EH (cell line): ENCODE results near the gene WASF1.
"Not testable (repeated sequence)": the region's sequence is repeated elsewhere in the genome, so short reads cannot be mapped to it uniquely, and the experiment has no call there.

Source experiments
- DNase-seq: peaks from one replicate; pipeline ENCODE4 v3.0.0-alpha.2; 2015; ENCODE audit warnings: low read depth

WASF1 gene

DNA sequence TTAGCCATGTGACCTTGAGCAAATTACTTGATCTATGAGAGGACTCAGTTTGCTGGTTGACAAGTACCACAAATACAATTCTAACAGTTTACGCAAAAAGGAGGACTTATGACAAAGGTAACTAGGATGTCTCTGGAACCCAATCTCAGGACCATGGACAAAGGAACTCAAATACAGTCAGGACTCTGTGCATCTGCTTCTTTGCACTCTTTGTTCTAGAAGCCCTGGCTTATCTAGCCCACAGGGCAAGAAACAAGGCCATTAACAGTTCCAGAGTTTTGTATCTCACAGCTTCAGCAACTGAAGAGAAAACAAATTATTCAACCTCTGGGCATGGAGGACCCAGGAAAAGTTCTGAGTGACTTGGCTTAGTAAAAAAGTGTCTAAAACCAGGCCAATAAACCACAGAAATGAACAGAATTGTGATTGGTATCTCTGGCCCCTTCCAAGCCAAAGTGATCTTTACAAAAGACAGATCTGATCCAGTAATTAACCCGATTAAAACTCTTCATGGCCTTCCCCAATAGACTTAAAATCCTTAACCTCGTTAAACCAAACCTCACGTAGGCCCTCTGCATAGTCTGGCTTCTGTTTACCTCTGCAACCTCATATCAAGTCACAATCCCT lies 5.9 kb downstream of the WASF1 start:
- peak; percentile 10 for DNase-seq

DNA sequence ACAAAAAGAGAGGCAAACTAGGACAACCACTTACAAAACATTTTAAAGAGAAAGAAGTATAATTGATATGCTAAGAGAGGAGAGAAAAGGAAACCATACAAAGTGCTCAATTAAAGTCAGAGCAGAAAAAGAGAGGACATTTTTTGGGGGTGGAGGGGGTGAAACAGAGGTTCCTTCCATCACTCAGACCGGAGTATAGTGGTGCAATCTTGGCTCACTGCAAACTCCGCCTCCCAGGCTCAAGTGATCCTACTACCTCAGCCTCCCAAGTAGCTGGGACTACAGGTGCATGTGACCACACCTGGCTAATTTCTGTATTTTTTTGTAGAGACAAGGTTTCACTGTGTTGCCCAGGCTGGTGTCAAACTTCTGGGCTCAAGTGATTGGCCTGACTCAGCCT lies 9.4 kb downstream of the WASF1 start:
- no peak for DNase-seq

DNA sequence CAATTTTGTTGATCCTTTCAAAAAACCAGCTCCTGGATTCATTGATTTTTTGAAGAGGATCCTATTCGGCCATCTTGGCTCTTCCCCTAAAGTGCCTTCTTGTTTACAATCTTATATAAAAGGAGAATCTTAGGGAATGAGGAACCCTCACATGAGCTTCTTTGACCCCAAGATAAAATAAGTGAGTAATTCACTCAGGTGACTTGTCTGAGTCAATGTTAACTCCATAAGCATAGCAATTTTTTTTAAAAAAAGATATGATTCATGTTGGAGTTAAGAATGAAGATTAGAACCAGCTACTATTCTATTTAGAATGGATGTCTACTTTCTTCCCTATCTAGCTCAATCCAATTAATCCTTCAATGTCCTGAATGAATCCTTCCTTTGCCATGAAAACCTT lies 21.0 kb downstream of the WASF1 start:
- no peak for DNase-seq

DNA sequence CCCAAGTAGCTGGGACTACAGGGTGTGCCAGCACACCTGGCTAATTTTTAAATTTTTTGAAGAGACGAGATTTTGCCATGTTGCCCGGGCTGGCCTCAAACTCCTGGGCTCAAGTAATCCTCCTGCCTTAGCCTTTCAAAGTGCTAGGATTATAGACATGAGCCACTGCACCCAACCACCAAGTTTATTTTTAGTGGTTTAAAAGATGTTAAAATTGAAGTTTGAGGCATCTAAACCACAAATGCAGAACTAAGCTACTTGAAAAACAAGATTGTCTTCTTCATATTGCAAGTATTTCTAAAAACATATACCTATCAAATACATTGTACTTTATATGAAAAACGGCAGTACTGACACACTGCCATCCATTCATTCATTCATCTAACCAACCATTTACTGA lies 31.6 kb downstream of the WASF1 start:
- DNase-seq: no peak

DNA sequence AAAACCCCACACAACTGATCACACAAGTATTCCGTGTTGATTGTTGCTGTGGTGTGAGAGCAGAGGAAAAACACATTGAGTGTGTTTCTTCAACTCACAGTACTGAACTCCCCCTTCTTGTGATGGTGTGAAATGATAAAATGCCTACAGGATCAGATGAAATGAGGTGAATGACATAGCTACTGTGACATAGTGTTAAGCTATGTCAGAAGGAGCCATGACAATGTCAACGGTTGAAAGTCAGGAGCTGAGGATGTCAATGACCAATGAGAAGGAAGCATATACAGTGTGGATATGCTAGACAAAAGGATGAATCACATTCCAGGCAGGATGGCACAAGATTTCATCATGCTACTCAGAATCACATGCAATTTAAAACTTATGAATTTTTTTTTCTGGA lies 38.8 kb downstream of the WASF1 start:
- peak; percentile 76 for DNase-seq

DNA sequence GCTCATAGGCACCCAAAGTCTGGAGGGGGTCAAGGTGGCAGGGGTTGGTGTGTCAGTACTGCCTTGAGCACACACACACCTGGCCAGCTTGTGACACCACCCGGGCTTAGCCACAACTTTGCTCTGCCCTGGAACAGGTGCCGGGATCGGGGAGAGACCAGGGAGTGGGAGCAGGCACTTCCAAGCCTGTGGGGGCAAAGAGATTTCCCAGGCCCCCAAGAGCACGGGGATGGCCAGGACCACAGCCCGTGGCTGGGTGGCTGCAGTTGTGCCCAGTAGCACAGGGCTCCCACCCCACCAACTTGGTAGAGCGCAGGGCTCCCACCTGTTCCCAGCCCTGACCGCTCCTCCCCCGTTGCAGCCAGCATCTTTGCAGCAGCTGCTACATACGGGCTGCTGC lies 40.4 kb downstream of the WASF1 start:
- no peak for DNase-seq

DNA sequence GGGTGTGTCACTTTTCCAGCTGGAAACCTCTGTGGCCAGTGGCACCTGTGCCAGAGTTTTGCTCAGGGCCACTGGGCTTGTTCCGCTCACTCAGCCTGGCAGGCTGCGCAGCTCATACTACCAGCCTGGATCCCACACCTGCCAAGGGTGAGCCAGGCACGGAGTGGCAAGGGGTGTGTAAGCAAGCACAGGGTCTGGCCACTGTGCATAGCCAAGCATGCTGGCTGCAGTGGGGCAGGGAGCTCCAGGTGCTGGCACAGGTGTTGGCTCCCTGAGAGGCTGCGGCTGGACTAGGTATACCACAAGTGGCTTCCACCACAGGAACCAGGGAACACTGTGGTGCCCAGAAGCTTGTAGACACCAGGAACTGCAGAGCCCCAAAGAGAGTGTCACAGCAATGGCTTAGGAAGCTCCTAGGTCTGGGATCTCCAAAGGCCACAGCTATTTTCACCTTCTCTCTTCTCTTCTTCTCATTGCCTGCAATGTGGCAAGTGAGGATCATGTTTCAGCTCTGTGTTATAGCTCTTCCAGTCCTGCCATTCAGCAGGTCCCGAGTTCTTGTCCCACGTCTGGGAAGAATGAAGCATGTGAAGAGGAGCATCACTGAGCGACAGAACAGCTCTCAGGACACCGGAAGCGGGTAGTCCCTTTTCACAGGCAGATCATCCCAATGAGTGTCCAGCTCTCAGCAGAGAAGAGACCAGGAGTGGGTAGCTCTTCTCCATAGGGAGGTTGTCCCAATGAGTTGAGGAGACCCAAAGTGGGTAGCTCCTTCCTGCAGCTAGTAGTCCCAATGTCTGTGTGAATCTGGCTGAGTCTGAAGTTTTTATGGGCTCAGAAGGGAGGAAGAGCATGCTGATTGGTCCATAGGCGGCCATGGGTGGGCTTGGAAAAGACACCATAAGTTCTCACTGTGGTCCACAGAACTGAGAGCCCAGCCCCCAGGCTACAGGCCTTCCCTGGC lies 41.3 kb downstream of the WASF1 start:
- DNase-seq: no peak

DNA sequence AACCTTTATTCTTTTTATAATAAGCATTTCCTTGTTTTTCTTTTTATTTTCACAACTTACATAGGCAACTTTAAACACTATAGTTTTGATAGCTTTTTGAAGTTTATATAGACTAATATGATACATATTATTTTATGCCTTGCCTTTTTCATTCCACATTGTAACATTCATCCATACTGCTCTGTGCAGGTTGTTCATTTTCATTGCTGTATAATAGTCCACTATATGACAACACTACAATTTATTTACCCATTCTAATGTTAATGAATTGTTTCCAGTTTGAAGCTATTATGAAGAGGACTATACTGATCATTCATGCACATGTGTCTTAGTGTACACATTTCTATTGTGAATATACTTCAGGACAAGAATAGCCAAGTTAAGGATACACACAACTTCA lies 49.1 kb downstream of the WASF1 start:
- no peak for DNase-seq

DNA sequence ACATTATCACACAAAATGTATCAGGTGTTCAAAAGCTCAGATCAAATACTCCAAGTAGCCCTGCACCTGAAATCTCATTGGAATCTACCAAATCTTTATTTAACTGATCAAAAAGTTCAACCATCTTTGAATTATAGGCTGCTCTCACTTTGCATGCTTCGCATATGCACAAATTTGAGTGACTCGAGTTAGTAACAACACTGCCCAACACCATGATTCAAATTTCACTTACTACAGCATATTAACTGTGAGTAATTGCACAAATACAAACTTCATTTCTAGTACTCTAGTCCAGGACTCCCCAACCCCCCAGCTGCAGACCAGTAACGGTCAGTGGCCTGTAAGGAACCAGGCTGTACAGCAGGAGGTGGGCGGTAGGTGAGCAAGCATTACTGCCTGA lies 51.1 kb downstream of the WASF1 start:
- DNase-seq: no peak

DNA sequence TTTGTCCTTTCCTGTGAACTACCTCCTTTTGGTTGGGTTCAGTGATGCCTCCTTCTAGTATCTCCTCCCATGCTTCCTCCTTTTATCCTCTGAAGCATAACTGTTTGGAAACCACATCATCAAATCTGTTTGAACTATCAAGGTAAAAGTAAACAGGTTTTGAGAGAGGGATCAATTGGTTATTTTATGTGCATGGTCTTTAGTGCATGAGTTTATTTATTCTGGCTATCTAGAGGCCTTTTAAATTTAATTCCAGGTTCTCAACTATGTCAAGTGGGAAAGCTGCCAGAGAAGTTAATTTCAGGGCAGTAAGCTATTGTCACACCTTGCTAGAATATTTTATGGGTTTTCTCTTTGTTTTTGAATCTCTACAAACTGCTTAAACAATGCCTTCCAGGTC lies 54.1 kb downstream of the WASF1 start:
- no peak for DNase-seq

DNA sequence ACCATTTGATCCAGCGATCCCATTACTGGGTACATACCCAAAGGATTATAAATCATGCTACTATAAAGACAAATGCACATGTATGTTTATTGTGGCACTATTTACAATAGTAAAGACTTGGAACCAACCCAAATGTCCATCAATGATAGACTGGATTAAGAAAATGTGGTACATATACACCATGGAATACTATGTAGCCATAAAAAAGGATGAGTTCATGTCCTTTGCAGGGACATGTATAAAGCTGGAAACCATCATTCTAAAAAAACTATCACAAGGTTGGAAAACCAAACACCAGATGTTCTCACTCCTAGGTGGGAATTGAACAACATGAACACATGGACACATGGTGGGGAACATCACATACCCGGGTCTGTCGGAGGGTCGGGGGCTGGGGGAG lies 57.8 kb downstream of the WASF1 start:
- not testable (repeated sequence) for DNase-seq

DNA sequence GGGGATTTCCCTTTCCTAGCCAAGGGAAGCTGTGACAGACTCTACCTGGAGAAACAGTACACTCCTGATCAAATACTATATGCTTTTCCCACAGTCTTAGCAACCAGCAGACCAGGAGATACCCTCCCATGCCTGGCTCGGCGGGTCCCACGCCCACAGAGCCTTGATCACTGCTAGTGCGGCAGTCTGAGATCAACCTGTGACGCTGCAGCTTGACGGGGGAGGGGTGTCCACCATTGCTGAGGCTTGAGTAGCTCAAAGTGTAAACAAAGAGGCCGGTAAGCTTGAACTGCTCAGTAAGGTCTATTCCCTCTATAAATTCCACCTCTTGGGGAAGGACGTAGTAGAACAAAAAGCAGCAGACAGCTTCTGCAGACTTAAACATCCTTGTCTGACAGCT lies 63.2 kb downstream of the WASF1 start:
- no peak for DNase-seq

DNA sequence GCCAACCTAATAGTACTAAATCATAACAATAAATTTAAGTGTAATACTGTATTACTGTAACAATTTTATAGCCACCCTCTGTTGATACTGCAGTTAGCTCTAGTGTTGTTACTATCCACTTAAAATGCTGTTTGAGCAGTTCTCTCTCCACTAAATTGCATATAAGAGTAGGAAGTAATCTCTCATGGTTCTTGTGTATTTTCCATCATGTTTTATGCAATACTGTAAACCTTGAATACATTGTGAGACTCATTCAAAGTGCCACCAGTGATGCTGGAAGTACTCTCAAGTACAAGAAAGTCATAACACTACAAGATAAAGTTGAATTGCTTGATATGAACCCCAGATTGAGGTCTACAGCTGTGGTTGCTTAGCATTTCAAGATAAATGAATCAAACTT lies 65.5 kb downstream of the WASF1 start:
- no peak for DNase-seq

DNA sequence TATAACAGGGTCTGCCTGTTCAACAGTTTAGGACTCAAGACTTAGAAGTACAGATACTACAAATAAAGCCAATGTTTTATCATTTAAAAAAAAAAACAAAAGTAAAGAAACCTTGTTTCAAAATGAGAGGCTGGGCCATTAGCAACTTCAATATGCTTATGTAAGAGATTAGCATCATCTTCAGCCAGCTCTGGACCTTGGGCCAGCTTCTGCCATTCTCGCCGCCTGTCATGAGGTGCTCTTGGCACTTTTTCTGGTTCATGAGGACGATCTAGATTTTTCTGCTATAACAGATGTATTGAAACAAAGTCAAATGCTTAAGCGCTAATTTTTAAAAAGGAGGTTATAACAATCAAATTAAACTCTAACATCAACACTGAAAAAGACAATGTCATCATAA lies 74.2 kb downstream of the WASF1 start:
- no peak for DNase-seq

DNA sequence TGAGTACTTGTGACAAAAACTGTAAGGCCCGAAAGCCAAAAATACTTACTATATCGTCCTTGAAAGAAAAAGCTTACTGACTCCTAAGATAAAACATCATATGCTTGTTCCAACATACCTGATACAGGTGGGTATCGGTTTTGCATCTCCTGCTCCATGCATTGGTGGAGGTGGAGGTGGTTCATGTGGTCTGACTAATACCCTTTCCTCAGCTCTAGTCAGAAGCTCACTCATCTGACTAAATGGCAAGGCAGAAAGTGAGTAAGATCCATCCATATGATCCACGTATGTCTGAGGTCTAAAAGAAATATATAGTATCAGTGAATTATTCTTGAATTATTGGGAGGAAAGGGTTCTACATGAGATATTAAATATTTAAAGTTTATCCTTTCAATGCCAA lies 76.2 kb downstream of the WASF1 start:
- DNase-seq: no peak

DNA sequence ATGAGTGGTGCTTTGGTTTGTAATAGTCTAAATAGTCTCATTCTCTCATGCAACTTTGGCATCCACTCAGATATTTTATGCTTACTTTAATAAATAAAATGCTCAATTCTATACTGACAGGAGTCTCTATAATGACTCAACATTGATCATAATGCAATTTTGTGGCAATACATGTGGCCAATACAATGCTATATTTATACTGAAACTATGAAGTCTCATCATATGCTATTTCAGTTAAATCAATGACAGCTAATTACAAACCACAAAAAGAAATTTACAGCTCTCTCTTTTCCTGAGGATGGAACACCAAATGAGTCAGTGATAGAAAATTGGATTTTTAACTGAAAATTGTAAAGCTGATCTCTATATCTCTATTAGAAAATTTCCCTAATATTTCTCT lies 77.1 kb downstream of the WASF1 start:
- DNase-seq: no peak

DNA sequence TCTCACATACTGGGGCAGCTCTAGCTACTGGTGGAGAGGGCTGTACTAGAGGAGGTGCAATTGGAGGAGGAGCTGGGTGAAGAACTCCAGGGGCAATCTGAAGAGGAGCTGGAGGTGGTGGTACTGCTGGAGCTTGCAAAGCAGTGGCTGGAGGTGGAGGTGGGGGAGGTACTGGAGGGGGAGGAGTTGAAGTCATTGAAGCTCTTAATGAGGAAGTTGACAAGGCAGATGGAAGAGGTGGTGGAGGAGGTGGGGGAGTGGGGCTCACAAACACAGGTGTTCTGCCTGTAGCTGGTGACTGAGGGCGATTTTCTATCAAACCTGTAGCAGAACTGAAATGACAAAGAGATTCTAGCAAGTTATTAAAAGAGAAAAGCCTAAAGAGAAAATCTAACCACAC lies 77.6 kb downstream of the WASF1 start:
- DNase-seq: no peak

DNA sequence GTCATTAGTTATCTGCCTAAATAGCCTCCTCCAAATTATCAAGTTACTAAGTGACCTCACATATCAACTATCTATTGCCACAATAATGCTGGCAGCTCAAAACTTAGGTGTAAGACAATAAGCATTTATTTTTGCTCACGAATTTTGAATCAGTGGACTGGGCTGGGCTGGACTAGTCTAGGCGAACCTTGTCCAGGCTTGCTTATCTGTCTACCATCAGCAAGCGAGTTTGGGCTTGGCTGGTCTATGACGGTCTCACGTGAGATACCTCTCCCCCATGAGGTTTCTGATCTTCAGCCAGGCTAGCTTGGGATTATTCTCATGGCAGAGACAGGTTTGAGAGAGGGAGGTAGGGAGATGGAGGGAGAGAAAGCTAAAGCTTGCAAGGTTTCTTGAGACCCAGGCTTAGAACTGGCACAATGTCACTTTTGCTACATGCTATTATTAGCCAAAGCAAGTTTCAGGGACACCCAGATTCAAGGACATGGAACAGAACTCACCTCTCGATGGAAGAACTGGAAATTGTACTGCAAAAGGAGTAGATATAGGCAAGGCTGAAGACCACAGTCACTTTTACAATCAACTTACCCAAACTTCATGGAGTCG lies 80.9 kb downstream of the WASF1 start:
- DNase-seq: no peak

DNA sequence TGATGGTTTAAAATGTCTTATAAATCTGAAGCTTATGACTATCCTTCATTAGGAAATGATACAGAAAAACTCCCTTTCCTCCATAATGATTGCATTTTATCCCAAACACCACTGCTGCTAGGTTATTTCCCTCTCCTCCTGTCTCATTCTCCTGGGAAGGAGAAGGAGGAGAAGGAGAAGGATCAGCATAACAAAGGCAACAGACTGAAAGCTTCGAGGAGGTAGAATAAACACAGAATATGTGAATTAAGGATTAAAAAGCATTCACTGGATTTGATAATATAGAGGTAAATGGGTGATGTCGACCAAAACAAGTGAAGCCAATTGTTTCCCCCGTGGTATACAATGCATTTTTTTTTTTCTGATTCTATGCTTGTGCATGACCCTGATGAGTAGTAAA lies 82.0 kb downstream of the WASF1 start:
- no peak for DNase-seq

DNA sequence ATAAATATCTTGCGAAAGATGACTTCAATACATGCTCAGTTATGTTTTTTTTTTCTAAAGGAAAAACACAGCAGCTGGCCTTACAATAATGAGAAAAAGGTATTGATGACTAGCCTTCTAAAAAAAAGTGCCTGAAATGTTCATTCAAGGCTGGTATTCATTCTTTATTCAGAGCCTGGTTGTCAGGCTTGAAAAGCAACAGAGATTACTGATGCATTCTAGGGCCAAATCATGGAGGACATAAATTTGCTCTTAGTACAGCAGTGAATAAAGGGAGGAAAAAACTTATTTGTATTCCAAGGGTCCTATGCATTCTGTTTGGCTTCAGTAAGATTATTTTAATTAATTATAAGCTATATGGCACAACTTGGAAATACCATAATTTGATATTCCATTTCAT lies 83.5 kb downstream of the WASF1 start:
- no peak for DNase-seq

DNA sequence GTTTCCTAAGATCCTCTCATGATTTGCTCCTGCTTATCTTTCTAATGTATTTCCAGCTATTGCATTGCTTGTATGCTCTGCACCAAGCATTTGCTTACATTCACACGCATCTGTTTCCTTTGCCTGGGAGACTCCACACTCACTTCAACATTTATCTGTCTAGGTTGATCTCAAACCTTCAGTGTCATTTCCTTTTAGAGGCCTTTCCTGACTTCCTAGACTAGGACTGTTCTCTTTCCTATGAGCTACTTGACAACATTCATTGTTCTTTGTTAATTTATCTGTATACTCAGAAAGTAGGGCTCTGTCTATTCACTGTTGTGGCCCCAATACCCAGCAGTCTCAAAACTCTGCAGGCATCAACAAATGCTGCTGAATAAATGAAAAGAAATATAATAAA lies 84.4 kb downstream of the WASF1 start:
- DNase-seq: no peak

DNA sequence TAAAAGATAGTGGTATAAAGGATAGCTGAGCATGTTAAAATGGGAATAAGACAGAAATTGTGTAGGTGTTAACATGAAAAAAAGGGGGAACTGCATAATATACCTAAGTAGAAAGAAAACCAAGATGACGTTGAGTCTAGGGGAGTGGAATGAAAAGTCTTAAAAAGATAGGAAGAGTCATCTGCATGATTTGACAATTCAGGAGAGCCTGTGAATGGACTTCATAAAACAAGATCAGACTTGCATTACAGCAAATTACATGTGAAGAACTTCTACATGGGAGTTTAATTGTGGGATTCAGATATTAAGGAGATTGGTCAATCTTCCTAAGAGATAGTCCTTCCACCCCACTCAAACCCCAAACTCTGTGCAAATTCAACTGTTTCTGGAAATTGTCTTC lies 85.5 kb downstream of the WASF1 start:
- DNase-seq: no peak

DNA sequence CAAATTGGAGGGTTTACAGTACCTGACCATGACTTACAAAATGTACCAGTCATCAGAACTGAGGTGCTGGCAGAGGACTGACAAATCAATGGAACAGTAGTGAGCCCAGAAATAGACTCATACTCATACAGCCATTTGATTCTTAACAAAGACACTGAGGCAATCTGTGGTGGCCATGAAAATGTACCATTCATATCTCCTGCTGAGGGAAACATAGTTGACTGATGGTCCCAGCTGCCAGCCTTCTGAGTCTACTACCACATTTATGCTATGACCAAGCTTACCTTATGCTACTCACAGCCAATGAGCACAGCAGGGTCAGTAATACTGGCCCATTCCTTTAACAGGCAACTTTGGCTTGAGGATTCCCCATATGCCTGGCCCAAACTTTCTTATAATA lies 88.6 kb downstream of the WASF1 start:
- DNase-seq: no peak
